Progenitor cell of endocrine pancreas (in vitro differentiated cells): ENCODE data around the gene CAND2. TPM values are rescaled to one million over a fixed set of nuclear protein-coding genes. Genes with fewer than 3 reads are reported as not detected.

Experiments used
- DNase-seq: peaks from one replicate; pipeline ENCODE4 v3.0.0; 2021; ENCODE audit warnings: low spot score; ENCODE audit not compliant: unreplicated experiment
- H3K27ac Mint-ChIP-seq: 2 replicates; pipeline ENCODE4 v1.8.0; 2021; ENCODE audit warnings: mild to moderate bottlenecking, moderate library complexity, mixed read lengths
- H3K27me3 Mint-ChIP-seq: 2 replicates; pipeline ENCODE4 v1.8.0; 2021; ENCODE audit warnings: mixed read lengths
- H3K36me3 Mint-ChIP-seq: 2 replicates; pipeline ENCODE4 v1.8.0; 2022; ENCODE audit warnings: mixed read lengths; ENCODE audit not compliant: insufficient read depth
- H3K4me1 Mint-ChIP-seq: 2 replicates; pipeline ENCODE4 v1.8.0; 2021; ENCODE audit warnings: low read depth, mixed read lengths
- H3K4me3 Mint-ChIP-seq: 2 replicates; pipeline ENCODE4 v1.8.0; 2021; ENCODE audit warnings: low read depth, mild to moderate bottlenecking, moderate library complexity, mixed read lengths
- H3K9me3 Mint-ChIP-seq: 2 replicates; pipeline ENCODE4 v1.8.0; 2021; ENCODE audit warnings: low read depth, mixed read lengths
- total RNA-seq: library from RNA; stranded (reverse); gene quantifications from 2 replicates; pipeline ENCODE4 v1.2.1, GENCODE V29; 2021
- TF ChIP-seq, protein P1 (sequence below): fragments of 200-600 bp; sonication (generic); IDR thresholded peaks from one replicate; pipeline ENCODE4 v1.5.0; 2021; ENCODE audit warnings: antibody characterized with exemption, mild to moderate bottlenecking; ENCODE audit not compliant: unreplicated experiment

CAND2 gene
- total RNA-seq, 1 donor from 2014 or later, result 11.0 TPM

DNA sequence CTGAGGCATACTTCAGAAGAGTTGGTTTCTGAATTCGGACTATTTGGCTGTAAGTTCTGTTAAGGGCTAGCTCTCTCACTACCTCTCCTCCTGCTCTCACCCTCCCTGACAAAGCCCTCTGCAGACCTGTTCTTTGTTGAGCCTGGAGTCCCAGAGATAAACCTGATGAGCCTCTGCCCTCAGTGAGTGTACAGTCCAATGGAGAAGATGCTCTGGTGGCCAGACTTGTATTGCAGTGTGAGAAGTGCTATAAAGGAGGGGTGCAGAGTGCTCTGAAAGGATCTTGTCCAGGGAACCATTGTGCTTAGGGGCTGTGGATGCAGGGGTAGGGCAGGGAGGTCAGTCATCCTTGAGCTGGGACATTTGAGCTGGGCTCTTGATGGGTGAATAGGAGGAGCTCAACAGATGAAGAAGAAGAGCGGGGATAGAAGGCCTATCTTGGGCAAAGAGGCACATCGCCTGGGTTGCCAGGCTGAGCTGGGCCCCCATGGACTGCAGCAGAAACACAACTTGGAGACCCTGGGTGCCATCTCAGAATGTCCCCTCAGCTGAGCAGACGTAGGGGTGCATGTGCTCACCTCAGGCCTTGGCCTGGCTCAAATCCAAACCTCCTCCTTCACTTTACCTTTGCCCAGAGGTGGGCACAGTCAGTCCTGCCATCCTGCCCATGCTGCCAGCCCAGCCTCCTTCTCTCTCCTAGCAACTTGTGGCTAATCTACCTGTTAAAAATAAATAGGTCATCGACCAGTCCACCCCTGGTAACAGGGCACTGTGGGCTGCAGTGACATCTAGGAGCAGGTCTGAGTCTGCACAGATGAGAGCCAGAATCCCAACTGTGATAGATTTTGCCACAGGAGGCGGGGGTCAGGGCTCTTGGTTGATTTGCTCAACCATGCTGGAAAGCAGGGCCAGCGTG, 3.3 kb downstream of the CAND2 start:
- no peak for DNase-seq
- TF ChIP-seq, protein P1, sequence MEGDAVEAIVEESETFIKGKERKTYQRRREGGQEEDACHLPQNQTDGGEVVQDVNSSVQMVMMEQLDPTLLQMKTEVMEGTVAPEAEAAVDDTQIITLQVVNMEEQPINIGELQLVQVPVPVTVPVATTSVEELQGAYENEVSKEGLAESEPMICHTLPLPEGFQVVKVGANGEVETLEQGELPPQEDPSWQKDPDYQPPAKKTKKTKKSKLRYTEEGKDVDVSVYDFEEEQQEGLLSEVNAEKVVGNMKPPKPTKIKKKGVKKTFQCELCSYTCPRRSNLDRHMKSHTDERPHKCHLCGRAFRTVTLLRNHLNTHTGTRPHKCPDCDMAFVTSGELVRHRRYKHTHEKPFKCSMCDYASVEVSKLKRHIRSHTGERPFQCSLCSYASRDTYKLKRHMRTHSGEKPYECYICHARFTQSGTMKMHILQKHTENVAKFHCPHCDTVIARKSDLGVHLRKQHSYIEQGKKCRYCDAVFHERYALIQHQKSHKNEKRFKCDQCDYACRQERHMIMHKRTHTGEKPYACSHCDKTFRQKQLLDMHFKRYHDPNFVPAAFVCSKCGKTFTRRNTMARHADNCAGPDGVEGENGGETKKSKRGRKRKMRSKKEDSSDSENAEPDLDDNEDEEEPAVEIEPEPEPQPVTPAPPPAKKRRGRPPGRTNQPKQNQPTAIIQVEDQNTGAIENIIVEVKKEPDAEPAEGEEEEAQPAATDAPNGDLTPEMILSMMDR, result no peak
- no peaks in the 10 kb centered on the region for H3K9me3 Mint-ChIP-seq
- peaks cover 4% of the 10 kb centered on the region for H3K27me3 Mint-ChIP-seq
- H3K27ac Mint-ChIP-seq, result no peak overlapping the region
- H3K4me1 Mint-ChIP-seq, result no peaks in the 10 kb centered on the region
- peaks cover 1% of the 10 kb centered on the region for H3K36me3 Mint-ChIP-seq
- no peak overlapping the region for H3K4me3 Mint-ChIP-seq

DNA sequence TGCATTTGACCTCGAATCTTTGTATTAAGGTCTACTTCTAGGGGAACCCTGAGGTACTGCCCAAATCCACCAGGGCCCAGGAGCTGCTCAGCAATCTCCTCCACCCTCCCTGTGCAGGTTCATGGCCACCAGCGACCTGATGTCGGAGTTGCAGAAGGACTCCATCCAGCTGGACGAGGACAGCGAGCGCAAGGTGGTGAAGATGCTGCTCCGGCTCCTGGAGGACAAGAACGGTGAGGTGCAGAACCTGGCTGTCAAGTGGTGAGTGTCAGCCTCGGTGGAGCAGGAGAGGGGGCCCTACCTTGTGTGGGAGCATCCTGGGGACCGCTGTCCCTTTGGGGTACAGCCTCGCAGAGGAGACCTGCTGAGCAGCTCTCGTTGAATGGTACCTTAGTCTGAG, 6.9 kb downstream of the CAND2 start:
- H3K27me3 Mint-ChIP-seq, result peaks cover 1% of the 10 kb centered on the region
- no peak overlapping the region for H3K4me3 Mint-ChIP-seq
- H3K27ac Mint-ChIP-seq, result no peak overlapping the region
- no peaks in the 10 kb centered on the region for H3K4me1 Mint-ChIP-seq
- no peak for DNase-seq
- H3K36me3 Mint-ChIP-seq, result peaks cover 1% of the 10 kb centered on the region
- no peaks in the 10 kb centered on the region for H3K9me3 Mint-ChIP-seq
- TF ChIP-seq, protein P1, result no peak

DNA sequence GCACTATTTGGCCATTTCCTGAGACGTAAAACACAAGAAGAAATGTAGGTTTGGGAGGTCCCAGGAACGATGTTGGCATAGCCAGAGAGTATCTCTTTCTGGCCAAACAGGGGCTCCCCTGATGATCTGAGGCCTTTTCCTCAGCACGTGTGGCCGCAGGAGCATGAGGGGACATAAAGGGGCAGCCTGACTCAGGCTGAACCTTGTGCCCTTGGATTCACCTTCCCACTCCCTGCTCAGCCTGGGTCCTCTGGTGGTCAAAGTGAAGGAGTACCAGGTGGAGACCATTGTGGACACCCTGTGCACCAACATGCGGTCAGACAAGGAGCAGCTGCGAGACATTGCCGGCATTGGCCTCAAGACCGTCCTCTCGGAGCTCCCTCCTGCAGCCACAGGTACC, 10.6 kb downstream of the CAND2 start:
- Mint-ChIP-seq H3K27ac (no peak overlapping the region), H3K9me3 (no peaks in the 10 kb centered on the region), H3K4me1 (no peaks in the 10 kb centered on the region), H3K27me3 (peaks cover 8% of the 10 kb centered on the region), H3K36me3 (peaks cover 1% of the 10 kb centered on the region), H3K4me3 (no peak overlapping the region)
- DNase-seq, result no peak
- TF ChIP-seq, protein P1, result no peak

DNA sequence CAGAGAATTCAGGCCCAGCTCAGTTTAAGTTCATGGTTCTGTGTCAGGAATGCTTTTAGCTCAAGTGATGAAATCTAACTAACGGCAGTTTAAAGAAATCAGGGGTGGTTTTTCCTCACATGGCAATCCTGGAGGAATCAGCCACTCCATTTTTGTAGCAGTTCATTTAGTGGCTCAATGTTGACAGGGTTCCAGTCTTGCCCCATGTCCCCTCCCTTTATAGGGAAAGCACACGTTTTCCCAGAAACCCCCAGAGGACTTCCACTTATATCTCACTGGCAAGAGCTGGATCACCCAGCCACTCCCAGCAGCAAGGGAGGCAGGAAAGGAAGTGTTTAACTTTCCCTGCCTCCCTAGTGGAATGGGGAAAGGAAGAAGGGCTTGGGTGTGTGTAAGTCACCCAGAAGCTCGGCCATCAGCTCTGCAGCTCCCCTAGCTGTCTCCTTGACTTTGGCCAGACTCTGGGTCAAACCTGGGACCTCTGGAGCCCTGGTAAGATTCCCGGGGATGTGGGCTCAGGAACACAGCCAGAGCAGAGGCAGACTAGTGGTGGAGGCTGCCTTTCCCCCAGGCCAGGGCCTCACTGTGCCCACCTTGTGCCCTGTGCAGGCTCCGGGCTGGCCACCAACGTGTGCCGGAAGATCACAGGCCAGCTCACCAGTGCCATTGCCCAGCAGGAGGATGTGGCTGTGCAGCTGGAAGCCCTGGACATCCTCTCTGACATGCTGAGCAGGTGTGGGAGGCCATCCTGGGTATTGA, 11.3 kb downstream of the CAND2 start:
- TF ChIP-seq, protein P1, result no peak
- no peak for DNase-seq
- Mint-ChIP-seq H3K4me3 (no peak overlapping the region), H3K9me3 (no peaks in the 10 kb centered on the region), H3K27me3 (peaks cover 8% of the 10 kb centered on the region), H3K36me3 (peaks cover 1% of the 10 kb centered on the region), H3K4me1 (no peaks in the 10 kb centered on the region), H3K27ac (no peak overlapping the region)

DNA sequence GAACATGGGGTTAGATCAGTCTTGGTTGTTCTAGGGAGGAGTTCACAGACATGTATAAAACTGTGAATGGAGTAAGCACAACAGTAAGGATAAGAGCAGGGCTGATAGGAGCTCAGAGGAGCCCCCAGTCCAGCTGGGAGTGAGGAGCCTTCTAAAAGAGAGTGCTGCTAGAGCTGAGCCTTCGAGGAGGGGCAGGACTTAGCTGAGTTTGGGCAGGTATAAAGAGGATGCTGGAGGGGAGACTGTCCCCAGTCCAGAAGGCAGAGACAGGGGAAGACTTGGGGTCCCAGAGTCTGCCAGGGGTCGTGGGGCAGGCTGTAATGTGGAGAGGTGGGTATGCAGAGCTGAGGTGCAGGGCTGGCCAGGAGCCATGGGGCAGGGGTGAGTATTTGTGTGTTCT, 12.1 kb downstream of the CAND2 start:
- peaks cover 1% of the 10 kb centered on the region for H3K36me3 Mint-ChIP-seq

More for the DNA sequence above, 12.1 kb downstream of the CAND2 start:
- Mint-ChIP-seq H3K4me1 (no peaks in the 10 kb centered on the region), H3K27me3 (peaks cover 8% of the 10 kb centered on the region), H3K9me3 (no peaks in the 10 kb centered on the region), H3K4me3 (peak overlapping the region; percentile 49), H3K27ac (peak overlapping the region; percentile 7)
- TF ChIP-seq, protein P1, result no peak
- DNase-seq, result no peak
